IMR-90 (cell line): ENCODE results near the gene NKAIN2. TPM values are rescaled to one million over a fixed set of nuclear protein-coding genes. Genes with fewer than 3 reads are reported as not detected.
A peak's percentile ranks its signal among the peaks of the same experiment; 100 is the strongest.

Source experiments
- ATAC-seq: fragments of 200-7000 bp; cut with Tn5 transposase; 2 replicates; pipeline ENCODE4 v1.9.1; 2020; ENCODE audit warnings: low read depth, mild to moderate bottlenecking, moderate library complexity
- BruUV-seq: library from RNA; stranded (reverse); fragments of 400-500 nt; replicated peaks from 2 replicates; lab custom pipeline; 2021; lab: Mats Ljungman, UMichigan
- CTCF ChIA-PET: fragments of 300-600 bp; formaldehyde crosslinking; extraction: SDS; loops from one replicate; lab custom pipeline; 2021; ENCODE audit warnings: antibody characterized with exemption; lab: Yijun Ruan, JAX
- POLR2A ChIA-PET: fragments of 300-600 bp; sonication (Branson Sonifier 250); formaldehyde crosslinking; loops from one replicate; lab custom pipeline; 2022; ENCODE audit warnings: antibody characterized with exemption; ENCODE audit not compliant: unreplicated experiment; lab: Charles Lee
- DNase-seq: peaks from one replicate; pipeline ENCODE4 v3.0.0; 2013
- H2AFZ ChIP-seq: replicated peaks from 2 replicates; pipeline ENCODE3; 2013; ENCODE audit warnings: low read length, mild to moderate bottlenecking; ENCODE audit not compliant: poor library complexity
- H2AK5ac ChIP-seq: 2 replicates; pipeline ENCODE4 v1.6.1; 2013; ENCODE audit warnings: low read depth, low read length, inconsistent platforms
- H2AK9ac ChIP-seq: replicated peaks from 2 replicates; pipeline ENCODE3; 2013; ENCODE audit warnings: mild to moderate bottlenecking, low read depth, low read length, moderate library complexity; ENCODE audit not compliant: poor library complexity
- H2BK120ac ChIP-seq: 2 replicates; pipeline ENCODE4 v1.6.1; 2013; ENCODE audit warnings: low read depth, low read length, inconsistent platforms
- H2BK15ac ChIP-seq: 3 replicates; pipeline ENCODE4 v1.6.1; 2013; ENCODE audit warnings: low read depth, low read length, inconsistent platforms
- H2BK20ac ChIP-seq: 2 replicates; pipeline ENCODE4 v1.6.1; 2013; ENCODE audit warnings: low read depth, mild to moderate bottlenecking, inconsistent platforms, low read length, moderate library complexity
- H2BK5ac ChIP-seq: 2 replicates; pipeline ENCODE4 v1.6.1; 2013; ENCODE audit warnings: mild to moderate bottlenecking, low read depth, low read length, inconsistent platforms; ENCODE audit not compliant: poor library complexity, severe bottlenecking
- H3K14ac ChIP-seq: replicated peaks from 2 replicates; pipeline ENCODE4 v1.6.1; 2013; ENCODE audit warnings: low read depth, low read length, inconsistent platforms
- H3K18ac ChIP-seq: 2 replicates; pipeline ENCODE4 v1.6.1; 2013; ENCODE audit warnings: low read depth, low read length, control low read depth
- H3K23ac ChIP-seq: 2 replicates; pipeline ENCODE4 v1.6.1; 2013; ENCODE audit warnings: low read depth, low read length, inconsistent platforms
- H3K27ac ChIP-seq: 2 replicates; pipeline ENCODE4 v1.5.1; 2013; ENCODE audit warnings: mild to moderate bottlenecking, control low read depth, low read length; ENCODE audit not compliant: insufficient read depth
- H3K27me3 ChIP-seq: 2 replicates; pipeline ENCODE4 v1.6.1; 2013; ENCODE audit warnings: low read length; ENCODE audit not compliant: control insufficient read depth, insufficient read depth
- H3K36me3 ChIP-seq: 2 replicates; pipeline ENCODE4 v1.6.1; 2013; ENCODE audit warnings: low read length, mixed read lengths; ENCODE audit not compliant: control insufficient read depth, insufficient read depth
- H3K4ac ChIP-seq: 2 replicates; pipeline ENCODE4 v1.6.1; 2013; ENCODE audit warnings: low read depth, low read length, inconsistent platforms
- H3K4me1 ChIP-seq: 2 replicates; pipeline ENCODE4 v1.6.1; 2013; ENCODE audit warnings: low read length, mixed read lengths; ENCODE audit not compliant: control insufficient read depth, insufficient read depth
- H3K4me2 ChIP-seq: 2 replicates; pipeline ENCODE4 v1.6.1; 2013; ENCODE audit warnings: low read depth, mild to moderate bottlenecking, control low read depth, low read length, moderate library complexity
- H3K4me3 ChIP-seq: 2 replicates; pipeline ENCODE4 v1.5.1; 2013; ENCODE audit warnings: low read depth, mild to moderate bottlenecking, control low read depth, low read length, moderate library complexity; ENCODE audit not compliant: insufficient read depth
- H3K56ac ChIP-seq: 2 replicates; pipeline ENCODE4 v1.6.1; 2013; ENCODE audit warnings: low read length, inconsistent platforms; ENCODE audit not compliant: insufficient read depth; ENCODE audit errors: extremely low read depth
- H3K79me1 ChIP-seq, 2 experiments: 2 replicates each; pipeline ENCODE4 v1.6.1; 2013; ENCODE audit warnings: low read length in 2 of 2, inconsistent platforms in 1 of 2, low read depth in 1 of 2
- H3K9ac ChIP-seq: 2 replicates; pipeline ENCODE4 v1.6.1; 2013; ENCODE audit warnings: low read depth, low read length, control low read depth
- H3K9me1 ChIP-seq: 2 replicates; pipeline ENCODE4 v1.6.1; 2013; ENCODE audit warnings: low read length, inconsistent platforms; ENCODE audit not compliant: insufficient read depth
- H3K9me3 ChIP-seq: 2 replicates; pipeline ENCODE4 v1.6.1; 2013; ENCODE audit warnings: low read length; ENCODE audit not compliant: control insufficient read depth, insufficient read depth
- H4K20me1 ChIP-seq: 2 replicates; pipeline ENCODE4 v1.6.1; 2013; ENCODE audit warnings: low read length, inconsistent platforms; ENCODE audit not compliant: insufficient read depth
- H4K5ac ChIP-seq: 2 replicates; pipeline ENCODE4 v1.6.1; 2013; ENCODE audit warnings: mild to moderate bottlenecking, low read depth, low read length, control low read depth
- H4K8ac ChIP-seq, 2 experiments: 2 replicates each; pipeline ENCODE4 v1.6.1; 2013; ENCODE audit warnings: low read depth in 2 of 2, low read length in 2 of 2, control low read depth in 1 of 2, inconsistent platforms in 1 of 2
- H4K91ac ChIP-seq: 2 replicates; pipeline ENCODE4 v1.6.1; 2013; ENCODE audit warnings: low read depth, low read length, inconsistent platforms; ENCODE audit not compliant: insufficient read depth
- BHLHE40 ChIP-seq: fragments of 150-350 bp; IDR thresholded peaks from 2 replicates; pipeline ENCODE4 v1.6.1; 2016; ENCODE audit warnings: mild to moderate bottlenecking, low read depth, low read length
- CEBPB ChIP-seq: IDR thresholded peaks from 2 replicates; pipeline ENCODE4 v1.6.1; 2012; ENCODE audit warnings: low read depth, low read length, improper control_type of control experiment
- CTCF ChIP-seq: conservative IDR thresholded peaks from 2 replicates; pipeline ENCODE4 v1.5.1; 2012; ENCODE audit warnings: mild to moderate bottlenecking, low read depth, low read length, improper control_type of control experiment
- ELK1 ChIP-seq: fragments of 150-350 bp; IDR thresholded peaks from 2 replicates; pipeline ENCODE4 v1.6.1; 2016; ENCODE audit warnings: low read depth, mild to moderate bottlenecking, low read length, moderate library complexity, borderline replicate concordance
- FOS ChIP-seq: fragments of 150-350 bp; IDR thresholded peaks from 2 replicates; pipeline ENCODE4 v1.6.1; 2016; ENCODE audit warnings: low read depth, low read length
- MAFK ChIP-seq: IDR thresholded peaks from 2 replicates; pipeline ENCODE4 v1.6.1; 2012; ENCODE audit warnings: low read depth, low read length, improper control_type of control experiment
- RCOR1 ChIP-seq: IDR thresholded peaks from 2 replicates; pipeline ENCODE4 v1.6.1; 2012; ENCODE audit warnings: mild to moderate bottlenecking, low read length, improper control_type of control experiment; ENCODE audit not compliant: insufficient replicate concordance
- RFX5 ChIP-seq: IDR thresholded peaks from 2 replicates; pipeline ENCODE4 v1.8.0; 2012; ENCODE audit warnings: low read depth, mild to moderate bottlenecking, low read length, moderate library complexity
- SMC3 ChIP-seq: fragments of 150-350 bp; IDR thresholded peaks from 2 replicates; pipeline ENCODE4 v1.6.1; 2016; ENCODE audit warnings: low read depth, mild to moderate bottlenecking, antibody characterized with exemption, low read length, moderate library complexity
- USF2 ChIP-seq: fragments of 150-350 bp; IDR thresholded peaks from 2 replicates; pipeline ENCODE4 v1.6.1; 2017; ENCODE audit warnings: mild to moderate bottlenecking, antibody characterized with exemption, low read length, low read depth
- whole genome bisulfite sequencing, 2 experiments: methylation state at CpG; one replicate each; pipeline versions ENCODE4 v1.1.5 to v1.1.7; 2013; ENCODE audit warnings: missing lambda C conversion rate in 2 of 2; ENCODE audit not compliant: insufficient read length in 1 of 2; ENCODE audit errors: extremely low coverage in 2 of 2; 5-methylcytosine and 5-hydroxymethylcytosine counted together
- dilution Hi-C: fragments of 300-500 bp; cut with HindIII; formaldehyde crosslinking; loops from one replicate; pipeline ENCODE4 v1.14.3; 2018; ENCODE audit warnings: low sequenced_read_pairs; ENCODE audit not compliant: unreplicated experiment
- in situ Hi-C: fragments of 300-500 bp; cut with MboI; formaldehyde crosslinking; loops from 3 replicates; pipeline ENCODE4 v1.14.3; 2019; ENCODE audit warnings: low sequenced_read_pairs, inconsistent platforms, mixed read lengths
- intact Hi-C: fragments of 100-400 bp; cut with micrococcal nuclease; formaldehyde crosslinking; loops from 2 replicates; pipeline ENCODE4 v1.10.0; 2022
- polyA plus RNA-seq, 3 experiments: library from polyadenylated mRNA; depleted of rRNA; stranded (reverse); fragments of >200 nt; gene quantifications; 2 replicates each; pipeline ENCODE4 v1.2.3, GENCODE V29; 2012; ENCODE audit warnings: low replicate concordance in 1 of 3
- total RNA-seq: library from RNA; depleted of rRNA; stranded (reverse); fragments of >200 nt; gene quantifications from 2 replicates; pipeline ENCODE4 v1.2.3, GENCODE V29; 2012

Gene NKAIN2
- total and polyA plus RNA-seq, 2 of the 4 experiments (the other 2 are of a cell fraction): not detected

GRCh38 chr6:123925842-123926399 lies 122.3 kb downstream of the NKAIN2 start:
- H3K9me1 ChIP-seq: no peaks in the 10 kb centered on the region
- H2AK9ac ChIP-seq: no peak overlapping the region
- no peaks in the 10 kb centered on the region for H3K9me3 ChIP-seq
- no peaks in the 10 kb centered on the region for H4K20me1 ChIP-seq
- no peaks in the 10 kb centered on the region for H3K36me3 ChIP-seq
- no peaks in the 10 kb centered on the region for H3K4me1 ChIP-seq
- no peak overlapping the region for H3K27ac ChIP-seq
- intact Hi-C loops (no loop called here), in situ Hi-C loops (no loop called here), dilution Hi-C loops (no loop called here)
- no CpG with 5 or more reads among the region's 1 CpG for WGBS, 2 experiments
- BruUV-seq: no TSS peak
- no peak overlapping the region for H3K9ac ChIP-seq
- H3K4me3 ChIP-seq: no peak overlapping the region
- H3K27me3 ChIP-seq: no peaks in the 10 kb centered on the region
- no peak for ATAC-seq
- no peak overlapping the region for H2BK15ac ChIP-seq
- H2BK5ac ChIP-seq: no peak overlapping the region
- no peak overlapping the region for H4K5ac ChIP-seq
- no peak overlapping the region for H3K23ac ChIP-seq
- no peak overlapping the region for H2AFZ ChIP-seq
- POLR2A ChIA-PET: no interaction called here
- no peak overlapping the region for H3K56ac ChIP-seq
- H4K91ac ChIP-seq: no peak overlapping the region
- CTCF ChIA-PET: no interaction called here
- H3K14ac ChIP-seq: no peak overlapping the region
- no peak overlapping the region for H3K4me2 ChIP-seq
- no peak overlapping the region for H3K18ac ChIP-seq
- peak; percentile 12 for DNase-seq
- H2AK5ac ChIP-seq: no peak overlapping the region
- H2BK20ac ChIP-seq: no peak overlapping the region
- no peak overlapping the region for H4K8ac ChIP-seq
- H3K79me1 ChIP-seq: no peaks in the 10 kb centered on the region
- H2BK120ac ChIP-seq: no peak overlapping the region
- TF ChIP-seq BHLHE40: no peak
- TF ChIP-seq USF2: no peak
- TF ChIP-seq ELK1: no peak
- TF ChIP-seq MAFK: no peak
- no peak for TF ChIP-seq FOS
- no peak for TF ChIP-seq SMC3
- TF ChIP-seq CEBPB: no peak
- TF ChIP-seq RCOR1: no peak
- no peak for TF ChIP-seq CTCF
- TF ChIP-seq RFX5: no peak
- no peak overlapping the region for H3K4ac ChIP-seq
